Dermis microvascular lymphatic vessel endothelial cell (primary cell): ENCODE results near the gene TTC7B. TPM values are rescaled to one million over a fixed set of nuclear protein-coding genes. Genes with fewer than 3 reads are reported as not detected.
A peak's percentile ranks its signal among the peaks of the same experiment; 100 is the strongest.

Experiments used
- DNase-seq, 2 donors: peaks; one replicate each; pipeline versions ENCODE4 v3.0.0 to v3.0.0-alpha.2; 2010; ENCODE audit warnings: low read depth in 2 of 2
- total RNA-seq: library from RNA; depleted of rRNA; stranded (reverse); fragments of >200 nt; gene quantifications from 2 replicates; pipeline ENCODE4 v1.2.1, GENCODE V29; 2014

Gene TTC7B
- total RNA-seq, 1 donor from 2014 or later = 13.9 TPM

DNA sequence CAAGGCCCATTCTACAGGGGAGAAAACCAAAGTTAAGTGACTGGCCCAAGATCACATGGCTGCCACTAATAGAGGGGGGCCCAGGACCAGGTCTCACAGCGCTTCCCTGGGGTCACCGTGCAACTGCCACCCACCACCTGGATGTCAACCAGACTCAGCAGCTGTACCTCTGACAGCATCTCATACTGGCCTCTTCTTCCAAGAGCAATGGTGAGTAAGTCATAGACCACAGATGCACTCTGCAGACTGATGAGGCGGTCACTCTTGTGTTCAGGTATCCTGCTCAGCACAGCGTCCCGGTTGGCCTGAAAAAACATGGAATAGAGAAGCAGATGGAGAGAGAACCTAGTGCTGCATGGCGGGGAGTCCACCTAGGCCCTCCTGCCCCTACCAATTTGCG, 139.9 kb downstream of the TTC7B start:
- DNase-seq = no peak

DNA sequence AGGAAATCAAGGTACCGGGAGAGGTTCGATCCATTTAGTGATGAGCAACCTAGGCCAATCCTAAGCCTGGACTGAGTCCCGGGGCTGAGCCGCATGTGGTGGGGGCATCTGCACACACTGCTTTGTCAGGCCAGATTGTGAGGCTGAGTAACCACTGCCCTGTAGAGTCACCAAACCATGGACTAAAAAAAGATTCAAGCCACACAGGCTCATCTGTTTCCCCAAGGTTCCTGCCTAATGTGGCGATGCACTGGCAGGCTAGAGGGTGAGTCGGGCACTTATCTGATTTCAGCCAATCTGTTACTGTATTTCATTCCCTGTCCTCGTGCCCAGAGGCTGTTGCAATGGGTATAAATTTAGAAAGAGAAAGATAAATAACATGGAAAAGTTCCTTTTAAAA, 140.8 kb downstream of the TTC7B start:
- no peak for DNase-seq

DNA sequence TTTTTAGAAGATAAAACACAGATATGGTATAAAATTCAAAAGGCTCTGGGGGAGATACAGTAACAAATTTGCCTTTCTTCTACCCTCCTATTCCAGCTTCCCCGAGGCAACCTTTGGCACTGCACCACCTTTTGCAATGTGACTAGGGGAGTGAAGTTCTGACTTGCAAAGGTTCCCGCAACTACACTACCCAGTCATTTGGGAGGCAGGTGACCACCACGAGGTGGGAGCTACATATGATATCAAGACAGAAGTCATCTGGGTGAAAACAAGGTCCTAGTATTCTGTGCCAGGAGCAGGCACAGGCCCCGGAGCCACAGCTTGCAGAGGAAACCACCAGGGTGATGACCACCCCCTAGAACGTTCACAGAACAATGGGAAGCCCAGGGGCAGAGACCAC, 141.5 kb downstream of the TTC7B start:
- no peak for DNase-seq

DNA sequence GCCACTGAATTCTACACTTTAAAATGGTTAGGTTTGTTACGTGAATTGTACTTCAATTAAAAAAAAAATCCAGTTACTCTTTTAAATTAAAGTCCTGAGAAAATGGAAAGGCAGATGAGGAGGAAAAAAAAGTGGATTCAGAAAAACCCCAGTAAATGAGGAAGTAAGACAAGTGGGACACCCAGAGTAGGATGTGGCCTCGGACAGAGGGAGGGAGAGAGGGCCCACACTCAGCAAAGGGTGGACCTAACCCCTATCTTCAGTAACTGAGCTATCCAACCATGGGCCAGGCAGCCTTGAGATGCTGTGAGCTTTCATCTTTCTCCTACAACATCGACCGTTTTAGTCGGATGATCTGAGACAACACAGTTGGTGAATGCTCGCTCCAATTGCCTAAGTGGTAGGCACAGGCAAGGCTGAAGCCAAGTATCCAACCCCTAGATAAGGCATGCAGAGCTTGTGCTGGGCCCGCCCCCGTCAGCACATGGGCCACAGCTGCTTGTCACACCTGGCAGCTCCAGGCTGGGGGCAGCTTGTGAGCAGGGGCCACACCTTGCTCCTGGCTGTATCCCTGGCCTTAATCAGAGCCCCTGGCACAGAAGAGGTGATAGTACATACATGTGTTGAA, 142.1 kb downstream of the TTC7B start:
- DNase-seq = no peak

DNA sequence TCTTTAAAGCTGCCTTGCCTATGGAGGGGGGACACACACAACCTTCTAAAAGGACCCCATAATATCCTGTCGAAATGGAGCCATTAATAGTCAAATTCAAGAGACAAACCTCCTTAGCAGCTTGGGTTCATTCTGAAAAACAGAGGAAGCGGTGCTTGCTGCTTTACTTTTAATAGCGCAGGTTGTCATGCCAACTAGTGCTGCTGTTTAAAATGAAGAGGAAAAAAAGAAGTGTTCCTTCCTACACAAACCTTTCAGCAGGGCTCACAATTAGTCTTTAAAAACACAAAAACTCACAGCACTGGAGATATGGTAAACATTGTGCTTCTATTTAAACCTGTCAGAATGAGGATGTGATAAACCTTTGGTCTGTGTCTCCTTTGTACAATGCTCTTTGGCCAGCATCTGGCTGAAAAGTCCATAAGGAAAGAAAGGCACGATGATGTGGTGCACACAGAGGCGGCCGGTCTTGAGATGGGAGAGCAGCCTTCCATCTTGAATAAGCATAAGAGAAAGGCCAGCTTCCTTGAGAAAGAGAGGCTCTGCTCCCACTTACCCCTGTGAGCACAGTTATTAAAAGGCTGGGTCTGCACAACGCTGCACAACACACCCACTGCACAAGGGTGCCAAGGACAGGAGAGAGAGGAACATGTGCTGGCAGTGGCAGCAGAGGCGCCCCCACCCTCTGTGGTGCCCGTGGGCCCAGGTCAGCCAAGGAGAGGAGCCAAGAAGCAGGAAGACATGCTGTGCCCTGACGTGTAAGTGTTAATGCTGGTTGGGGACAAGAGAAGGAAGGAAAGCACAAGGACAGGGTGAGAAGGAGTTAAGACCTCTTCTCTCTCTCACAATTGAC, 144.6 kb downstream of the TTC7B start:
- peak in 1 of 2 donors; percentile 21 for DNase-seq

DNA sequence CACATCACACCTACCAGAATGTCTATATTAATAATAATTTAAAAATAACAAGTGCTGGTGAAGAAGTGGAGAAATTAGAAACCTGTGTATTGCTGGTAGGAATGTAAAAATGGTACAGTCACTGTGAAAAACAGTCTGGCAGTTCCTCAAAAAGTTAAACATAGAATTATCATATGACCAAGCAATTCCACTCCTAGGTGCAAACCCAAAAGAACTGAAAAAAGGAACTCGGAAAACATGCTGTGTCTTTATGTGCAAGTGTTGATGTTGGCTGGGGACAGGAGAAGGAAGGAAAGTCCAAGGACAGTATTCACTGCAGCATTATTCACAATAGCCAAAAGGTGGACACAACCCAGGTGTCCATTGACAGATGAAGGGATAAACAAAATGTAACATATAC, 146.5 kb downstream of the TTC7B start:
- no peak for DNase-seq

DNA sequence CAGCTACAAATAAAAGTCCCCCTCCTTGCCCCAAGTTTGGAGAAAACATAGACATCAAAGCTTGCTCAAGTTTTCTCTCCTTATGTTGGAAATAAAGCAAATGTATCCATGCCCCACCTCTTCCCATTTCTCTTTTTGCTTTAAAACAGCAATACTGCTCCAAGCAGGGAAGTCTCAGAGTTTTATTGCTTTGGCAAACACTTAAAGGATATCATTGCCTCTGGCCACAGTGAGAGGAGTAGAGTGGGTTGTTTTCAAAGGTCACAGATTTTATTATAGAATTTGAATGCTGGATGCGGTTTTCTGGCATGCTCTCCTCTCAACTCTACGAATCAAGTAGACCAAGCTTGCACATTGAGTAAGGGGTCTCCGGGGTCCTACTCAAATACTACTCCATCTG, 149.7 kb downstream of the TTC7B start:
- no peak for DNase-seq

DNA sequence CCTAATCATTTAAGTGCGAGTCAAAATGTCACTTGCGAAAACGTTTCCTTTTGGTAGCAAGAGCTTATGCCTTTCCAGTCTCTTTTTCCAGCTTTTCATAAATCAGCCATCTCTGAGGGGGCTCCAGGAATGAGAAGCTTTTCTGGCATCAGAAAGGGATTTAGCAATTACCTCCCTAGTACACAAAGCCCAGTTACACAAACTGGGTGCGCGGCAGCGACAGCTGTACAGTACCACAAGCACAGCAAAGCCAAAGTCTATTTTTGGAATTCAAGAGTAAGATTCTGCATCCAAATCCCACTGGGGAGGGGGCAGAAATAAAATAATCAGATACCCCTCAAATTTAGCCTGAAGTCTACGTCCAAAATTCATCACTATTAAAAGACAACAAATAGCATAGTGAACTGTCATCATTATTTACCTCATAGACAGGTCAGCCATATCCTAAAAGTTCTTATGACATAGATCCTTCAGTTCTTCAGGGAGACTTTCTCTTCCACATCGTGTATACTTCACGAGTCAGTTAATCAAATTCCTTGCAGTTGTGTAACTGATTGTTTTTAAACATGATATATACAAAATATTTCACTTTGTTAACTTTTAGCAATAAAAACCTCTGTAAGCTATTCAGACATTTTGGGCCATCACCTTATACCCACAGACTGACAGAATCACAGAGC, 150.8 kb downstream of the TTC7B start:
- no peak for DNase-seq

DNA sequence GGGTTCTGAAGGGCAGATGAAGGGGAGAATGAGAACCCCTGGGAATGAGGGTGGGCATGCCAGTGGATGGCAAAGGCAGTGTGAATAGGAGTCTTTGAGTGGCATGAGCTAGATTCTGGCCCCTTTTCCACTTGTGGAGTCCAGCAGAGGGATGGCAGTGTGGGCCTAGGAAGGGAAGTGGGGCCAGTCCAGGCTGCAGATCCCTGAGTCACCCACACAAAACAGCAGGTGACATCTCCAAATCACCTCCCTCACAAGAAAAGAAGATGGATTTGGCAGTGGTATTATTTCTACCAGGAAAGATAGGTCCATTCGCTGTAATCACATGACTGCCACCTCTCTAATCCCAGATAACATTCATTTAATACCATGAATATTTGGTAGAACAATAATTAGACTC, 151.3 kb downstream of the TTC7B start:
- DNase-seq = no peak

DNA sequence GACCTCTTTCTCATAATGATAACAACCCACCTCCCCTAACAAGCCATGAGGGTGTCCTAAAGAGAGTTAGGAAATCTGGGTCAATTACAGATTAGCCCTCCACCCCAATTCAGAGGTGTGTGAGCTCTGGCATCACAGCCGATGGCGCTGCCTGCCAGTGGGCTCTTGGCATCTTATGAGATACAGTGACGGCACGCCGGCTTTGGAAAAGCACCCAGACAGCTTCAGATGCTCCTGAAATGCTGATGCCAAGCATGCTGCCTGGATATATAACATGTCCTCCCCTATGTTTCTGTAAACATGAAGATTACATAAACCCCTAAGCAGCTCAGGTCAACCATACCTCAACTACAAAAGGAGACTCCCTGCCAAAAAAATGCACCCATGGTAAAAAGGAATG, 152.6 kb downstream of the TTC7B start:
- no peak for DNase-seq

DNA sequence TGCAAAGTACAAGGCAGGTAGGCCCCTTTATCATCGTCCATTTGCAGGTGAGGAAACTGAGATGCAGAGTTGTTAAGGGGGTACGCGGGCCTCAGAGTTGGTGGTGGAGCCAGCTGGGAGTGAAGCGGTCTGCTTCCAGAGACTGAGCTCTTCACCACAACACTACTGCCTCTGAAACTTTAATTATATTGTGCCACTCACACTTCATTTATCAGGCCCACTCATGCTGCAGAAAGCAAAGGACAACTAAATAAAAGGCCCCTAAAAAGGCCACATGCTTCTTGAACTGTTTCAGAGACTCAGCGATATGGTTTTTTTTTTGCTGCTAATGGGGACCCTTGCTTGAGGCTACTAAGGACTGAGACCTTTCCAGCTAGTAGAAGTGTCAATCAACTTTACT, 153.1 kb downstream of the TTC7B start:
- no peak for DNase-seq

DNA sequence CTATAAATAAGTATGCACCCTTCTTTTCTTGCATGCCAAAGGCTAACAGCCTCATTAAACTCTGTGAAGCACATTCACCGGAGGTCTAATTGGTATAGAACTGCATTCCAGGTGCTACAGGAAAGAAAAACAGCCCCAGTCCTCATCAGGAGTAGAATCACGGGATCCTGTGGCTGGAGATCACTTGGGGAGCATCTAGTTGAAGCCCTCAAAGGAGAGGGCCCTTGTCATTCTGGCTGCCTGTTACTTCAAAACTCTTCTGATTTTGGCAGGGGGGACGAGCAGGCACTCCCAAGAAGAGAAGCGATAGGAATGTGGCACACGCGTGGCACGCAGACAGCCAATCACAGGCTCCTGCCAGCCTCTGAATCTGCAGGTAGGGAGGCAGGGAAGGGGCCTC, 154.4 kb downstream of the TTC7B start:
- DNase-seq = no peak

DNA sequence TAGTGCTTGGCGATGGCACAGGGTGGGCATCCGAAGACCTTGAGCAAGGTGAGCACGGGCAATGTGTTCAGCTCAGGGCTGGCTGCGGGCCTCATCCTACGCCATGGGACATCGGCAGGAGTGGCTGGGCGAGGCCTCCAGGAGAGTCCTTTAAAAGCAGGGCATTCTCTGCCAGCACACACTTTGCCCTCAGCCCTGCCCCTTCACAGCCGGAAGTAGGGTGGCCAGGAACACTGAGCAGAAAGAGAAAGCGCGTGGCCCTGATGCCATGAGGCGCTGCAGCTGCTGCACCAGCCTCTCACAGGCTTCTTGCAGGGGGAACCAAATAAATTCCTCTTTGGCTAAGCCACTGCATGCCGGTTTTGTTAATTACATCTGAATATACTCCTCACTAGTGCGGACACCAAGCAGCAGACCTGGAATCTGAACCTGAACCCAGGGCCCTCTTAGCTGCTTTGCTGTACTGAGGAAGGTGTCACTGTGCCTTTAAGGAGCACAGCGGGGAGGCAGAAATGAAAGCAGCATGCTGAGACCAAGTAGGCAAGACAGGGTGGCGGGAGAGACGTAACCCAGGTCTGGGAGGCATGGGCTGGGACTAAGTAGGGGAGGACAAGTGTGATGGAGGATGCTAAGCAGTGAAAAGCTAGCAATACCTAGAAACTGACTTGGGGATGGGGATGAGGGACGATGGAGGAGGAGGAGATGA, 155.2 kb downstream of the TTC7B start:
- DNase-seq = no peak

DNA sequence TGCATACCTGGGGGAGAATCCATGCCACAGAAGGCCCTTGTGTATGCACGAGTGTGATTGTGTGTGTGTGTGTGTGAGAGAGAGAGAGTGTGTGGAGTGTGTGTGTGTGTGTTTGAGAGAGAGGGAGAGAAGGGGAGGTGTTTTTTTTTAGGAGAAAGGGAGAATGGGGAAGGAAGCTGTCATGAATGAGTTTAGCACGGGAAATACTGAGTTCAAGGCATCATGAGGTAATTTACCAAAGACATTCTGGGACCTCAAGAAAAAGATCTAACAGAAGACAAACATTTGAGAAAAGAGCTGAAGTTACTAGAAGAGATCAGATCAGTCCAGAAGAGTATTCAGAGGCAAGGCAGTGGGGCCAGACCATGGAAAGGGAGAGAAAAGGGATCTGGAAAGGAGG, 157.1 kb downstream of the TTC7B start:
- no peak for DNase-seq

DNA sequence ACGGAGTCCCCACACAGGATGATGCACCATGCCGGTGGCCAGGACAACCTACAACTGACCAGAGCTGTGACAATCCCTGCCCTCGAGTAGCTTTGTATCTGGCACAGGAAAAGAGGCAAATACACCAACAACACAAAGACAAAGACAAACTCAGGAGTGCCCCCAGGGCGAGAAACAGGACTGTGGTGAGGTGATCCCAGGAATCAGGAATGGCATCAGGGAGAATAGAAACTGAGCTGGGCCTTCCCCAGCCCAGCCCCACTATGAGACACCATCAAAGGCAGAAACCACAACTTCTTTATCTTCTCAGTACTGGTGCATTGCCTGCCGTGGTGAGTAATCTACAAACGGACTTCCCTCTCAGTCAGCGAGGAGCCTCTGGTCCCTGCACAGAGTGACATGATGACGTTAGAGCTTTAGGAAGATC, 157.7 kb downstream of the TTC7B start:
- peak in 1 of 2 donors; percentile 10 for DNase-seq

DNA sequence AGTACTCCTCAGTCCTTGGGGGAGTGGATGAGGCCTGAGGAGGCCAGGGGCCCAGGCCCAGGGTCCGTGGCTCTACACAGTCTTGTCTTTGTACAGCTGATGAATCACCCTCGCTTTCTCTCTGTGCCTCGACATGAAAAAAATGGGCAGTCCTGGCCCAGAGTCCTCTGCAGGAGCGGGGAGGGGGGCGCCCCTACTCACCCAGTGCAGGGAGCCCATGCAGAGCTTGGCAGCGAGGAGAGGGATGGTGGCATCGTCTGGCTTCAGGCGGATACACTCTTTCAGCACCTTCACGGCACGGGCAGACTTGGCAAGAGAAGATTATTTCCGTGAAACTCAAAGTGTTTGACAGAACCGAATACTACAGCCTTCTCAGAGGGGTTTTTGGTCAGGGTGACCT, 159.3 kb downstream of the TTC7B start:
- DNase-seq = no peak

DNA sequence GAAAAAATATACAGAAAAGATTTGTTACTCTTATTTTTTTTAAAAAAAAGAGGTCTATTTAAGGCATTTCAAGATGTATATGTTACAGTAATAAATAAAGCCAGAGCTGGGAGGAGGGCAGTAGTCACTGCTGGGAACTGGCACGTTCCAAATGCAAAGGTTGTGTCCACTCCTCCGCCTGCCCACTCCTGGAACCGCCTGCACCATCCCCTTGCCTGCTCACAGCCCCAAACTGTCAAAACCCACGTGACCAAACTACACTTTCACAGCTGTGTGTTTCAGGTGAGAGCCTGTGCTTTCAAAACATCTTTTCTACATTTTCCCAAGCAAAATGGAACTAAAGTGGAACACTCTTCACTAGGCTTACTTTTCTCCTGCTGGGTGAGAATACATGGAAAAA, 160.4 kb downstream of the TTC7B start:
- no peak for DNase-seq

DNA sequence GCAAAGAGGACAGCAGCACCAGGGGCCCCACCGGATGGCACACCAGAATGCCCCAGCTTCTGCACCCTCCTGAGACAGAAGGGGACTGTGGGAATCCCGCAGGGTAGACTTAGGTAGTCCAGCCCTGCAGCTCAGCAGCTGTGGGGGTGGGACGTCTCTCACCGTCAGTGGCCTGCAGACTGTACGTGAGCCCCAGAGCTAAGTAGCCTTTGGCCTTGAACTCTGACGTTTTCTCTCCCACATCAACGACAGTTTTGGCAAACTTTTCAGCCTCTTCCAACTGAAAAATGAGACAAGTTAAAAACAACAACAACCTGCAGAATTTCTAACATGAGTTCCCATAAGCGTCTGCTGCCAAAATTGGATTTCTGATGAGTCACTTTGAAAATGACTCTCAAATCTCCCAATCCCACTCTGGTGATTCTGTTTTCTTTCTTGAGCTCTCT, 161.4 kb downstream of the TTC7B start:
- no peak for DNase-seq

DNA sequence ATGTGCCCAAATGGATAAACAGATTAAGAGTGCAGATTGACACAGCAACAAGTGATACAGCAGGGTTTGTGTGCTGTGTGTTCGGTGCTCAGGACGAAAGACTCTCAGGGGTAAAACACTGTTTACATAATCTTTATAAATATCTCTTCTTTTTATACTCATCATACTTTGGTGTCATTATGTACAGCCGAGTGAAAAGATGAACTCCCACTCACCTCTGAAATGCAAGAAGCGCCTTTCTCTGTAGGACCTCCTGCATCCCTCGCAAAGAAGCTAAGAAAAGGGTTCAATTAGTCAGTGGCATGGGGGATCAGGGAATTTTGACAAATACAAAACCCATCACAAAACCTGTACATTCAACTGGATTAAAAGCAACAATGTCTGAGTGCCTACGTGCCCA, 163.6 kb downstream of the TTC7B start:
- DNase-seq = no peak

DNA sequence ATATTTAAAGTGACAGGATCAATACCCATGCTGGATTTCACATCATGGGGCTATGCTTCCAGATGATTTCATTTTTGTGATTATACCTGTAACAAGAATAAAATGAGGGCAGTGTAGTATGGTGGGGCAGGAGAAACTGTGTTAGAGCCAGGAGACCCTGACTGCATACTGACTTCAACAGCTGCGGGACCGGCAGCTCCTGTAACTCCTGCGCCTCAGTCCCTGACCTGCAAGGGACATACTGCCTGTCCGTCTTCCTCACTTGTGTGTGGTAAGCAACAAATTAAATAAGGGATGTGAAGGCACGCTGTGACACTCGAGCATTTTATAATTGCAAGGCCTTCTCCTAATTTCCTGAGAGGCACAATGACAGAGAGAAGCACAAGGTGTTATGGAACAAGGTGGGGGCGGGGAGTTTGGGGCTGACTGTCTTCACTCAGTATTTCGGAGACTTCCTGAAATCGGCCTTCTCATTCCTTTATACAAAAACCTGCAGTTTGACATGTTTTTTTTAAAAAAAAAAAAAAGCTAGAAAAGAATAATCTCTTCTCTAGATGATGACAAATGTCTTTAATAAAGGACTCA, 164.2 kb downstream of the TTC7B start:
- DNase-seq = no peak

DNA sequence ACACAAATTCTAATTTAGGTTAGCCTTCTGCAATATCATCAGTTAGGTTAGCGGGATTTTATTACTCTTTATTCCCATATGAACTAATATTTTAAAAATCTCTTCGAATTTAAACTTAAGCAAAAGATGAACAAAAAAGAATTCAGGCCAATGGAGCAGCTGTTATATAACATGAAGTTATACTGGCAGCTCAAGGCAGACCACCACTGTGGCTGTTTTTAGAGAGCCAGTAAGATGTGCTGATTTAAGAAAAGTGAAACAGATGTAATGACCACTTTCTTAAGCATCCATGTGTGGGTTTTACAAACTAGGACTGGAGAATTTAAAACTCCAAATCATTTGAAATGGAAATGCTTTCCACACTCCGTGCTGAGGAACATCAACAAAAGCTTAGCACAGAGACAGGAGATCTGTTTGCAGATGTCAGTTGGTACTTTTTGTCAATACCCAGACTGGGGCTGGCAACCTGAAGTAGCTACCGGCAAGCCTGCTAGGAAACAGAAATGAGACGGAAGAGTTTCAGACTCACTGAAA, 164.9 kb downstream of the TTC7B start:
- DNase-seq = no peak
